Small intestine (tissue), 7 donors: ENCODE data around the gene SCOC. TPM values are rescaled to one million over a fixed set of nuclear protein-coding genes. Genes with fewer than 3 reads are reported as not detected.
A peak's percentile ranks its signal among the peaks of the same experiment; 100 is the strongest.

Experiments used
- DNase-seq, 2 donors: peaks; one replicate each; pipeline versions ENCODE4 v3.0.0 to v3.0.0-alpha.2; 2013
- FAIRE-seq: peaks from 2 replicates; lab custom pipeline; 2012; peaks lifted over from hg19 to GRCh38; lab: Jason Lieb, UNC
- H3K27ac ChIP-seq, 3 donors: one replicate each; pipeline ENCODE4 v1.5.1; 2013; ENCODE audit warnings: low read length in 2 of 3, mild to moderate bottlenecking in 2 of 3, control low read depth in 1 of 3, inconsistent platforms in 1 of 3, low read depth in 1 of 3, moderate library complexity in 1 of 3
- H3K27me3 ChIP-seq, 3 donors: one replicate each; pipeline ENCODE4 v1.6.1; 2013; ENCODE audit warnings: low read length in 3 of 3, inconsistent platforms in 1 of 3; ENCODE audit not compliant: control insufficient read depth in 3 of 3, insufficient read depth in 3 of 3
- H3K36me3 ChIP-seq, 3 donors: one replicate each; pipeline ENCODE4 v1.6.1; 2013; ENCODE audit warnings: low read length in 3 of 3, inconsistent platforms in 1 of 3, low read depth in 1 of 3, mild to moderate bottlenecking in 1 of 3, moderate library complexity in 1 of 3; ENCODE audit not compliant: control insufficient read depth in 3 of 3, insufficient read depth in 2 of 3
- H3K4me1 ChIP-seq, 3 donors: one replicate each; pipeline ENCODE4 v1.6.1; 2013; ENCODE audit warnings: low read length in 2 of 3, inconsistent platforms in 1 of 3, low read depth in 1 of 3, mild to moderate bottlenecking in 1 of 3, moderate library complexity in 1 of 3; ENCODE audit not compliant: control insufficient read depth in 3 of 3, insufficient read depth in 2 of 3
- H3K4me3 ChIP-seq, 3 donors: one replicate each; pipeline ENCODE4 v1.5.1; 2013; ENCODE audit warnings: low read length in 3 of 3, control low read depth in 1 of 3, inconsistent platforms in 1 of 3, low read depth in 1 of 3, mild to moderate bottlenecking in 1 of 3, moderate library complexity in 1 of 3
- H3K9me3 ChIP-seq, 2 donors: one replicate each; pipeline ENCODE4 v1.6.1; 2013; ENCODE audit warnings: low read depth in 1 of 2, low read length in 1 of 2; ENCODE audit not compliant: control insufficient read depth in 2 of 2, insufficient read depth in 1 of 2
- WGBS, 3 donors: extraction: QIAGEN DNeasy Blood & Tissue Kit; methylation state at CpG; one replicate each; pipeline ENCODE4 v1.1.7; 2013; 5-methylcytosine and 5-hydroxymethylcytosine counted together
- polyA plus RNA-seq, 4 donors: library from polyadenylated mRNA; stranded (reverse) in 3 of 4; unstranded in 1 of 4; fragments of 200-250 nt in 3 of 4; fragments of 120-200 nt in 1 of 4; gene quantifications; one replicate each; pipeline versions ENCODE4 v1.2.1 to v1.2.3, GENCODE V29; 2013
- donor health status: healthy with polysubstance abuse.
- donor health status: control.
- donor health status: control.
- donor health status: Bipolar disorder and iron deficiency.
- donor health status: healthy.

The SCOC gene
- polyA plus RNA-seq, 4 donors, result 55.9 to 81.9 (median 67.8) TPM

GRCh38 chr4:140335076-140335475 lies 38.4 kb upstream of the SCOC start:
- H3K27ac ChIP-seq, result no peak overlapping the region
- no peaks in the 10 kb centered on the region for H3K36me3 ChIP-seq
- no peak for FAIRE-seq
- H3K4me3 ChIP-seq, result no peak overlapping the region
- WGBS, 3 donors, result 85 to 97% (median 91%) methylated on average over 1 of the region's 1 CpG
- DNase-seq, result no peak
- H3K4me1 ChIP-seq, result no peaks in the 10 kb centered on the region
- H3K9me3 ChIP-seq, result no peaks in the 10 kb centered on the region
- no peaks in the 10 kb centered on the region for H3K27me3 ChIP-seq

DNA sequence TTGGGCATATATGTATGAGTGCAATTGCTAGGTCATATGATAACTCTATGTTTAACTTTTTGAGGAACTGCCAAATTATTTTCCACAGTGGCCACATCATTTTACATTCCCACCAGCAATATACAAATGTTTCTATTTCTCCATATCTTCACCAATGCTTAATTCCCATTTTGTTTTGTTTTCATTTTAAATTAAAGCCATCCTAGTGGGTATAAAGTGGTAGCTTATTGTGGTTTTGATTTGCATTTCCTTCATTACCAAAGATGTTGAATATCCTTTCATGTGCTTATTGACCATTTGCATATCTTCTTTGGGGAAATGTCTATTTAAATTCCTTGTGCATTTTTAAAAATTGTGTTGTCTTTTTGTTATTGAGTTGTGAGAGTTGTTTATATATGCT lies 36.7 kb upstream of the SCOC start:
- Histone ChIP-seq H3K27me3 (no peaks in the 10 kb centered on the region), H3K4me3 (no peak overlapping the region), H3K4me1 (no peaks in the 10 kb centered on the region), H3K9me3 (no peaks in the 10 kb centered on the region), H3K27ac (no peak overlapping the region), H3K36me3 (no peaks in the 10 kb centered on the region)
- FAIRE-seq (no peak), DNase-seq (no peak)

DNA sequence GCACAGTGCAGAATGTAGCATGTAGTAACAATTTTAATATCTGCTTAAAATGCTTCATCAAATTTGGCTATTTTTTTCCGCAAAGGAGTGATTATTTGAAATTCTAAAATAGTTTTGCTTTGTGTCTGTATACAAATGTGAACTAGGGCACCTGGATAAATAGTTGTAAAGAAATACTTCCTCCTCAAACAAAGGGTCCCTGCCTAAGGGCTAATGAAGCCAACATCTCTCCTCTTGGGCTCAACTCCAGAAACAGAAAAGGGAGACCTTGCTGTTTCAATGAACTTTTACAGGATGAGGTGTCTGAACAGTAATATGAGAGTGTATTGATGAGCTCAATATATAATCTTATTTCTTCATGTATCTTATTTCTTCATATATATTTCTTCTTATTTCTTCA lies 30.8 kb upstream of the SCOC start:
- Histone ChIP-seq H3K9me3 (peaks cover 0 to 16% of the 10 kb centered on the region in 2 donors), H3K4me1 (peaks cover 4 to 7% (median 6%) of the 10 kb centered on the region in 3 donors), H3K27ac (peak overlapping the region in 2 of 3 donors; percentile 3 to 83), H3K4me3 (no peak overlapping the region), H3K27me3 (no peaks in the 10 kb centered on the region), H3K36me3 (peaks cover 0 to 3% (median 0%) of the 10 kb centered on the region in 3 donors)
- WGBS, 3 donors, result 46 to 77% (median 56%) methylated on average over 1 of the region's 1 CpG
- FAIRE-seq, result peak; percentile 41
- no peak for DNase-seq

GRCh38 chr4:140343303-140343702 lies 30.1 kb upstream of the SCOC start:
- 4 to 21% (median 9%) methylated on average over 5 of the region's 5 CpGs for WGBS, 3 donors
- peaks cover 0 to 3% (median 0%) of the 10 kb centered on the region in 3 donors for H3K36me3 ChIP-seq
- FAIRE-seq, result peak; percentile 94
- H3K4me3 ChIP-seq, result peak overlapping the region in 1 of 3 donors; percentile 19
- no peaks in the 10 kb centered on the region for H3K27me3 ChIP-seq
- peak; percentile 95 to 99 for DNase-seq
- peaks cover 4 to 7% (median 6%) of the 10 kb centered on the region in 3 donors for H3K4me1 ChIP-seq
- peak overlapping the region in 2 of 3 donors; percentile 41 to 83 for H3K27ac ChIP-seq
- H3K9me3 ChIP-seq, result peaks cover 0 to 16% of the 10 kb centered on the region in 2 donors

- WGBS, 3 donors, result 79 to 84% (median 79%) methylated on average over 3 of the region's 3 CpGs
- Histone ChIP-seq H3K4me1 (peaks cover 4 to 7% (median 6%) of the 10 kb centered on the region in 3 donors), H3K27ac (peak overlapping the region in 1 of 3 donors; percentile 73), H3K4me3 (peak overlapping the region in 2 of 3 donors; percentile 4 to 12), H3K9me3 (peaks cover 0 to 16% of the 10 kb centered on the region in 2 donors), H3K36me3 (peaks cover 0 to 3% (median 0%) of the 10 kb centered on the region in 3 donors), H3K27me3 (no peaks in the 10 kb centered on the region)
- no peak for FAIRE-seq
- DNase-seq, result peak; percentile 27 to 31
These were observed 29.3 kb upstream of the SCOC start for GRCh38 chr4:140344101-140344500.

DNA sequence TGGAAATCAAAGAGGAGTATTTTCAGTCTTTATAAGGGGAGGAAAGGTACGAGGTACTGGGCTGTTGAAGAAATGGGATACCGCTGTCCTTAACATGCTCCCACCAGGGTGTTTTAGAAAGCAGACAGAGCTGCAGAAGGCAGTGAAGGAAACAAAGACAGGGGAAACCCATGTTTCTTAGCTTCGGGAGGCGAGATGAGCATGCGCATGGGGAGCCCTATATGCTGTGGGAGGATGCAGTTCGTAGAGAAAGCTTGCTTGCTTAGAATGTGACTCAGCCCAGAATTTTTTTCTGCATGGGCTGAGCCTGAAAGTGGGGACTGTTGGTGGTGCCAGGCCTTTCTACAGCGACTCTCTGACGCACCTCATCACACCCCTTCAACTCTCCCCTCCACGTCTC lies 28.8 kb upstream of the SCOC start:
- H3K36me3 ChIP-seq, result peaks cover 0 to 3% (median 0%) of the 10 kb centered on the region in 3 donors
- no peak for FAIRE-seq
- H3K27ac ChIP-seq, result no peak overlapping the region
- no peak for DNase-seq
- peaks cover 4 to 7% (median 6%) of the 10 kb centered on the region in 3 donors for H3K4me1 ChIP-seq
- peaks cover 0 to 16% of the 10 kb centered on the region in 2 donors for H3K9me3 ChIP-seq
- peak overlapping the region in 2 of 3 donors; percentile 4 to 12 for H3K4me3 ChIP-seq
- 81 to 94% (median 85%) methylated on average over 9 of the region's 9 CpGs for WGBS, 3 donors
- H3K27me3 ChIP-seq, result no peaks in the 10 kb centered on the region

DNA sequence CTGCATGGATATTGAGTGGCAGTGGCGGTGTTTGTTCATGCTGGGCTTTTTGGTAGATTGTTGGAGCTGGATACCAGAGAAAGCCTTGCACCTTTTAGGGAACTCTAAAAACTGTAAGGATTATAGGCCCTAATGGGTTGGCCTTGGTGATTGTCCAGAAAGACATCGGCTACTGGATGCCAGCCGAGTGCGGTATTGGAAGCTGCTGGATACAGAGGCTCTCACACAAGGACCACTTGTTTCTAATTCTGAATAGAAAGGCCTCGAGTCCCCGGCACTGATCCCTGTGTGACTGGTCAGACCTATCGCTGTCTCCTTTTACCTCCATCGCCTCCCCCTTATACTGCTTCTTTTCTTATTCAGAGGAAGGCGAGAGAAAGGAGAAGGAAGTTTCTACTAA lies 27.3 kb upstream of the SCOC start:
- H3K4me1 ChIP-seq, result peaks cover 4 to 7% (median 6%) of the 10 kb centered on the region in 3 donors
- H3K36me3 ChIP-seq, result peaks cover 0 to 4% (median 0%) of the 10 kb centered on the region in 3 donors
- H3K4me3 ChIP-seq, result no peak overlapping the region
- WGBS, 3 donors, result 88 to 94% (median 92%) methylated on average over 9 of the region's 9 CpGs
- DNase-seq, result no peak
- no peak overlapping the region for H3K27ac ChIP-seq
- no peaks in the 10 kb centered on the region for H3K27me3 ChIP-seq
- no peak for FAIRE-seq
- peaks cover 0 to 16% of the 10 kb centered on the region in 2 donors for H3K9me3 ChIP-seq

GRCh38 chr4:140349816-140350215 lies 23.6 kb upstream of the SCOC start:
- Histone ChIP-seq H3K36me3 (peaks cover 0 to 9% (median 0%) of the 10 kb centered on the region in 3 donors), H3K27me3 (no peaks in the 10 kb centered on the region), H3K9me3 (peaks cover 0 to 8% of the 10 kb centered on the region in 2 donors), H3K27ac (no peak overlapping the region), H3K4me1 (peaks cover 2 to 6% (median 4%) of the 10 kb centered on the region in 3 donors), H3K4me3 (no peak overlapping the region)
- no peak for FAIRE-seq
- DNase-seq, result no peak
- WGBS, 3 donors, result 69 to 85% (median 82%) methylated on average over 2 of the region's 2 CpGs
